GM18498 (cell line): ENCODE data around the gene PARN.
"Not testable (repeated sequence)": the region's sequence is repeated elsewhere in the genome, so short reads cannot be mapped to it uniquely, and the experiment has no call there.

Source experiments
- ATAC-seq: cut with Tn5 transposase; IDR thresholded peaks from one replicate; pipeline ENCODE4 v1.9.1; 2021; ENCODE audit warnings: mild to moderate bottlenecking, moderate library complexity; ENCODE audit not compliant: unreplicated experiment

The PARN gene

DNA sequence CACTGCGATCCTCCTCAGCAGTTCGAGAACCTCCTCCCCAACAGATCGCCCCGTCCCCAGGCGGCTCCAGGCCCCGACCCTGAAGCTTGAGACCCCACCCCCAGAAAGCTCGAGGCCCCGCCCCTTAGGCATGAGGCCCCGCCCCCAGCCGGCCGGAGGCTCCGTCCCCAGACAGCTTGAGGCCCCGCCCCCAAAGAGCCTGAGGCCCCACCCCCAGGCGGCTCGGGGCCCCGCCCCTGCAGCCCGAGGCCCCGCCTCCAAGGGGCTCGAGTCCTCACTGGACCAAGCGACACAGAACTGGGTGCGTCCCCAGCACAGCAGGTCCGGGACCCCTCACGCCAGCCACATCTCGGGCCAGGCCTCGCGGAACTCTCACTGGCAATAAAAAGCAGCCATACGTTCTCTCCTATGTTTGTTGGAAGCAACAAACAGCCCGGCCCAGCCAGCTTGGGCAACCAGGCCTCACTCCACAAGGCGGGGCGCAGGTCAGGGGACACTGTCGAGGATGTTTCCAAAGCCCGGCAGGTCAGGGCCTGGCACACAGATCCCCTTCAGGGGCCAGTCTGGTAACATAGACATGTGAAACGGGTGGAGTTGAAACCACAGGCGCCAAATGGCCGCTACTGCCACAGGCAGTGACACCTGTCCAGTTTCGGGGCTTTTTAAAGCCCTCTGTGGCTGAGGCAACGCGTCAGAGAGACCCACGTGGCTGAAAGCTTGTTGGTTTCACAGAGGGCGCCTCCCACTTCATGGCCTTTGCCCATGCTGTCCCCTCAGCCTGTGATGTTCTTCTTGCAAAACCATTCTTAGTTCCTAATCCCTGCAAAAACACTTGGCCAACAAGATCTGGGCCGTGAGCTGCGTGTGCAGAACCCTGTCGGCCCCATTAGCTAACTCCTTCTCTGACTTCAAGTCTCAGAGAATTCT, 224.2 kb downstream of the PARN start:
- ATAC-seq: peak; percentile 97

DNA sequence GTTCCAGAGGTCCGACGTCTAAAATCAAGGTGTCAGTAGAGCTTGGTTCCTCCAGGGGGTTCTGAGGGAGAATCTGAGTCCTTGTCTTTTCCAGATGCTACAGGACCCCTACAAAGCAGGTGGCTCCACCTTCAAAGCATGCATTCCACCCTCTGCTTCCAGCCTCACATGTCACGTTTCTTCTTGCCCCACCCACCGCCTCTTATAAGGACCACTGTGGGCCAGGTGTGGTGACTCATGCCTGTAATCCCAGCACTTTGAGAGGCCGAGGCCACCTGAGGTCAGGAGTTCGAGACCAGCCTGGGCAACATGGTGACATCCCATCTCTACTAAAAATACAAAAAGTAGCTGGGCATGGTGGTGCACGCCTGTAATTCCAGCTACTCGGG, 227.1 kb downstream of the PARN start:
- not testable (repeated sequence) for ATAC-seq

DNA sequence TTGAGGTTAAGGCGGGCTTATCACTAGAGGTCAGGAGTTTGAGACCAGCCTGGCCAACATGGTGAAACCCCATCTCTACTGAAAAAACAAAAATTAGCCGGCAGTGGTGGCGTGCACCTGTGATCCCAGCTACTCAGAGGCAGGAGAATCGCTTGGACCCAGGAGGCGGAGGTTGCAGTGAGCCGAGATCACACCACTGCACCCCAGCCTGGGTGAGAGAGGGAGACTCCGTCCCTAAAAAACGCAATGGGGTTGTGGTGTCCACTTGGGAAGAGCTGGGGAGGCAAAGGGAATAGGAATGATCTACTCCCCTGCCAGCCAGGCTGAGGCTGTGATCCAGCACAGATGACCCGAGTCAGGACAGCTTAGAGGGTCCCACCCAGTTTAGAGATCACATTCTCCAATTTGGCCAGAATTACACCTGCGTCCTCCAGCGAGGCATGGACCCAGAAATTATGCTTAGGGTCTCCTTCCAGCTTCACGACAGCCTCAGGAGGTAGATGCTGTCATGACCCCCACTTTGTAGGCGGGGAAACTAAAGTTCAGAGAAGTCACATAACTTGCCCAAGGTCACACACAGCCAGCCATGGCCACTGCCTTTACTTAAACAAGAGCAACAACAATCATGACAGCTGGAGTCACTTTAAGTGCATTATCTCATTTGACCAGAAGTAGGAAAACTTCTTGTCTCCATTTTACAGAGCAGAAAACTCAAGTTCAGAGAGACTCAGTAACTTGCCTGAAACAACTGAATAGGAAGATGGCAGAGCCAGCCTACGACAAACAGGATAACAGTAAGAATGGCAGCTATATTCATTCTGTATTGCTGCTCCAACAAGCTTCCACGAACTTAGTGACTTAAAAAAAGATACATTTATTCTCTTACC, 227.7 kb downstream of the PARN start:
- not testable (repeated sequence) for ATAC-seq

DNA sequence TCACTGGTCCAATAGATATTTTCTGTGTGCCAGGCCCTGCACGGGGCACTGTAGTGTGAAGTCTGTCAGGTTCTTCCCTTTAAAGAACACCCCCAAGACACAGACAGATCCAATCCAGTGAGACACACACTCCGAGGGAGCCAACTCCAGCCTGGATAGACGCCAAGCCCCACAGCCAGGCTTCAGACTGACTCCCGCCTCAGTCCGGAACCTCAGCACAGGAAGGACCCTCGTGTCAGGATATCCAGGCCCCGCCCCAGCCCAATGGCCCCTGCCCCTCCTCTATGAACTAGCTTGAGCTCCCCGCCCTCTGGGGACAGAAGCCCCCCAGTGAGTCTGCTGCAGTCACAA, 228.4 kb downstream of the PARN start:
- not testable (repeated sequence) for ATAC-seq

DNA sequence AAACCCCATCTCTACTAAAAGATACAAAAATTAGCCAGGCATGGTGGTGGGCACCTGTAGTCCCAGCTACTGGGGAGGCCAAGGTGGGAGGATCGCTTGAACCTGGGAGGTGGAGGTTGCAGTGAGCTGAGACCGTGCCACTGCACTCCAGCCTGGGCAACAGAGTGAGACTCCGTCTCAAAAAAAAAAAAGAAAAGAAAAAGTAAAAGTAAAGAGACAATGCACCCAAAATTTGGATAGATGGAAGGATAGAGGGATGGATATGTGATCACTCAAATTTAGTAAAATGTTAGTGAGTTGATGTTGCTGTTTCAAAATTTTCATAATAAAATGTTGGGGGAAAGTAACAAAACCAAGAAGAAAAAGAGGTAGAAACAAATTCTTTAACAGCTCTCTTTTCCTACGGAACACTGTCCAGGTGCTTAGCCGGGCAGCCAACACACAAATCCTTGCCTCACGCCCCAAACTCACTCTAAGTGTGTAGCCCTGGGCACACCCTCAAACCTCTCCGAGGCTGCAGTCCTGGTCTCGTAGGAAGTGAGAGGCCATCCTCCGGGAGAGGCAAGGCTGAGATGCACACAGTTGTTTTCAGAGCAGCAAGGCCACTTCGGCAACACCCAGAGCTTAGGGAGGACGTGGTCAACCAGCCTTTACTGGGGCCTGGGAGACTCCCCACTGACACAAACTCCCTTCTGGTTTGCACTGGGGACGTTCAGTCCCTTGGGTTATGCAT, 228.9 kb downstream of the PARN start:
- ATAC-seq: not testable (repeated sequence)

DNA sequence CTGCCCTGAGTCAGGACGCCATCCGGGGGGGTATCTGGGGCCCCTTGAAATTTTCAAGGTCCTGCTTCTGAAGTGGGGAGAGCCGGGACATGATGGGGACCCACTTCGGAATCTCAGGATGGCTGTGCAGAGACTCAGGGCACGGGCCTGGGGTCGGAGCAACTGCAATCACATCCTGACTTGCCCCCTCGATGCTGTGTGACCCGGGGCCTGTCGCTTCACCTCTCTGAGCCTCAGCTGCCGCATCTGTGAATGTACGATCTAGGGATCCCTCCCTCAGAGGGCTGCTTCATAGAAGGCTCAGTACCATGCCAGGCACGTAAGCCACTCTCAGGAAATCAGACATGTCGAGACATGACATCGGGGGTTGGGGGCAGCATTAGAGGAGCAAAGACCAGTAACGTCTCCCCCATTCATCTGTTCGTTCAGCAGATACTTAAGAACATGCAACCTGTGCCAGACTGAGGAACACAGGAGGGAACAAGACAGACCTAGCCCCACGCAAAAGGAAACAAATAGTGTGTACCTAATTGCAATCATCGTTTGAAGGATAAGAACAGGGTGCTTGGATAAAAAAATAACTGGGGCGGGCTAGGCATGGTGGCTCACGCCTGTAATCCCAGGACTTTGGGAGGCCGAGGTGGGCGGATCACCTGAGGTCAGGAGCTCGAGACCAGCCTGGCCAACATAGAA, 229.6 kb downstream of the PARN start:
- ATAC-seq: no peak

DNA sequence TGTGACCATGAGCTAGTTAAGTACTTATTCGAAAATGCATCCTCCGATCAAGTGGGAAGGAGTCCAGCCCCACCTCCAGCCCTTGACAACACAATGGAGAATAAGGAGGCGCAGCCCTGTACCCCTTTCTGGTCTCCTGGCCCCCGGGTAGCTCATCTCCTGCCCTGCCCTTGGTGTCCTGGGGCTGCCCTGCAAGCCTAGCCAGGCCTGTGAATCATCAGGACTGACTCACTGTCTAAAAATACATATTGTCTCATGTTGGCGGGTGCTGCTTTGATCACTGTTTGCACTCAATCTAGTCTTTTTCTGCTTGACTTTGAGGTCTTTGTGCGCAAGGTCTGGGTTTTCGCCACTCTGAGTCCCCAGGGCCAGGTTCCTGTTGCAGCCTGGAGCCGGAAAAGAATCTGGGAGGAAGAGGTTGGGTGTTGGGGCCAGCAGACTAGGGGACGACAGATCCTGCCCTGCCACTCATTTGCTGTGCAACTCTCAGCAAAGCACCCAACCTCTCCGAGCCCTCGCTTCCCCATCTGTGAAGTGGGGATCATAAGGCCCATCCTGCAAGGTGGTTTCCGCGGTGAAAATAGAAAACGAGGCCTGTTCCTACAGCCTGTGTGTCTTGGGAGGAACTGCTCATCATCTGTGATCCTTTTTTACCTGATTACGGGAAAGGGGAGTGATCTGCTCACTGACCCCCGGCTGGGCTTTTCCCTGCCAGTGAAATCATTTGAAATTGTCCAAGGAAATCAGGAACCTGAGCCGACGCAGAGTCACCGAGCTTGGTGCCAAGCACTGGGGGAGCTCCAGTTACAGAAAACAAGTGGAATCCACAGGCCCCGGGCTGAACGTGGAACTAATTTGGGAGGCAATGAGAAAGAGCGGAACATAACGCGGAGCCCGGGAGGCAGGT, 230.4 kb downstream of the PARN start:
- ATAC-seq: peak; percentile 75

DNA sequence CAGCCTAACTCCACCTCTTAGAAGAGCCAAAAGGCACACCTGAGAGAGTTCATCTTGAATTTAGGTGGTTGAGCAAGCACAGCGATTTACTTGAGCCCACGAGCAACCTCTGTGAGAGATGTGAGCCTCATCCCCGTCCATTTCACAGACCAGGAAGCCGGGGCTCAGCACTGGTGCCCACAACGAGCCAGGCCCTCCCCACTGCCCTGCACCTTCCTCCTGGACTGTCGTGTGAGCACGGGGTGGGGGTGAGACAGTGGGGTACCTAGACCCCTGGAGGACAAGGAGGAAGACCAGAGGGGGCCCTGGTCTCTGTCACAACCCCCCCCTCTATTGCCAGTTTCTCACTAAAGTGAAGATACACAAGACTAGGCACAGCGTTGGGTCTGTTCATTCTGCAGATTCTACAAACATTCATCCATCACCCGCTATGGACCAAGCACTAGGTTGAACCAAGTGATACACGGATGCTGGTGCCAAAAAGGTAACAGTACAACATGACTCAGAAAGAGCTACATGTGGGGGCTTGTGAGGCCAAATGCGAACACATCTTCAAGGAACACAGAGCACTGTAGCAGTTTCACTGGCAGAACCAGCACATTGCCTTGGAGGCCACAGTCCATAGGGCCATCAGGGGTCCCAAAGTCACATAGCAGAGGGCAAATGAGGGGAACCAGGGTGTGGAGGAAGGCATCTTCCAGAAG, 231.9 kb downstream of the PARN start:
- ATAC-seq: no peak

DNA sequence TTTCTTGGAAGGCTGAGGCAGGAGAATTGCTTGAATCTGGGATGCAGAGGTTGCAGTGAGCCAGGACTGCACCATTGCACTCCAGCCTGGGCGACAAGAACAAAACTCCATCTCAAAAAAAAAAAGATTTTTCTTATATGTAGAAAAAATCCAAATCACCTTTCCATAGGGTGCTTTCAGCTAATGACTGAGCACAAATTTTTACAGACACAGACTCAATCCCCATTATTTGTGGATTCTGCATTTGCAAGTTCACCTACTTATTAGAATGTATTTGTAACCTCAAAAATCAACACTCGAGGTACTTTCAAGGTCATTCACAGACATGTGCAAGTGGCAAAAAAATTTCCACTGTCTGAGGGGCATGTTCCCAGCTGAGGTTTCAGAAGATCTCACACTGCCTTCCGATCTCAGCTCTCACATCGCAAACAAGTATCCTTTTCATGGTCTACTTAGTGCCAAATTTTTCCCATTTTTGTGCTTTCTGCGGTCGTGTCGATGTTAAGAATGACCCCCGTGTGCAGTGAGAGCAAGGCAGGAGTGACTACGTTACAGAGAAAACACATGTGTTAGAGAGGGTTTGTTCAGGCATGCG, 234.3 kb downstream of the PARN start:
- not testable (repeated sequence) for ATAC-seq

DNA sequence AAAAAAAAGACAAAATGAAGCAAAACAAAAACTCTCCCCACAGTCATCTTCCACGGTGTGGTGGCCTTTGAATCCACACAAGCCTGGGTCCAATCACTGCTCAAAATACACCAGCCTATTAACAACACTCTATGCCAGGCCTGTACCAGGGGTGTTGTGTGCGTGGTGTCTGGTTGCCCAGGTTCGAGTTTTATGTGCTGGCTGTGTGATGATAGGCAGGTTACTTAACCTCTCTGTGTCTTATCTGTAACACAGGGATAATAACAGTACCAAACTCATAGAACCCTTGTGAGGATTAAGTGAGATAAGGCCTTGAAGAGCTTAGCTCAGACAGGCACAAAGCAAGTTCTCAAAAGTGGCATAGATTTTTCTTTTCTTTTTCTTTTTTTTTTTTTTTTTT, 235.2 kb downstream of the PARN start:
- ATAC-seq: no peak

DNA sequence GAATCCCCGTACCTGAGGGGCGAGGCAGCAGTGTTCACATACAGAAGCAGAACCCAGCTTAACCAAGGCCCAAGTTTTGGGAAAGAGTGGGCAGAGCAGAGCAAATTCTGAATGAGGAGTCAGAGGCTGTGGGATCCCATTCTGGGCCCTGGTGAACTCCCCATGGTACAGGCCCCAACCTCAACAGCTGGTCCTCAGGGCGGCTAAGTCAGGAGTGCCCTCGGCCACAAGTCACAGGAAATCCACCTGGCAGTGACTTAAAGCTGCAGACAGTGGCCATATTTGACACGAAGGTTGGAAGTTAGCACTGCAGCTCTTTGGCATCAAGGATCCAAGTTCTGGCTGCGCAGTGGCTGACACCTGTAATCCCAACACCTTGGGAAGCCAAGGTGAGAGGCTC, 237.1 kb downstream of the PARN start:
- ATAC-seq: no peak

DNA sequence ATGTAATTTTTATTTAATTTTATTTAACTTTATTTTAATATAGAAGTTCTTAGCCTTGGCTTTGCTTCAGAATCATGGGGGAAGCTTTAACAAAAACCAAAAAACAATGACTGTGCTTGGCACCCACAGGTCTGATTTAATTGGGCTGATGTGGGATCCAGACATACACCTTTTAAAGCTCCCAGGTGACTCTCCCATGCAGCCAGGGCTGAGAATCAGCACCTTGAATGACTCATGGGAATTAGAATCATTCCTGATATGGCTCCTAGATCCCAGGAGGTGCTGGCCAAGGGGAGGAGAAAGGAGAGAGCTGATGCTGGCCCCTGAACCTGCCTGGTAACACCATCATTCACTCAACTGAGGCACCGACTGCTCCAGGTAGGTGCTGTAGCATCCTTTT, 240.7 kb downstream of the PARN start:
- no peak for ATAC-seq

DNA sequence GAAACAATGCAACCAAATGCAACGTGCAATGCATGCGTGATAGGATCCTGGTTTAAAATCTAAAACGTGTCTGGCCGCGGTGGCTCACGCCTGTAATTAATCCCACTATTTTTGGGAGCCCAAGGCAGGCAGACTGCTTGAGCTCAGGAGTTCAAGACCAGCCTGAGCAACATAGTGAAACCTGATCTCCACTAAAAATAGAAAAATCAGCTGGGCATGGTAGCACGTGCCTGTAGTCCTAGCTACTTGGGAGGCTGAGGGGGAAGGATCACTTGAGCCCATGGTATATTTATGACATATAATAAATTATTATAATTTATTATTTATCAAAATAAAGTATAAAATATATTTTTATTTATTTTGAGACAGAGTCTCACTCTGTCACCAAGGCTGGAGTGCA, 241.8 kb downstream of the PARN start:
- no peak for ATAC-seq

DNA sequence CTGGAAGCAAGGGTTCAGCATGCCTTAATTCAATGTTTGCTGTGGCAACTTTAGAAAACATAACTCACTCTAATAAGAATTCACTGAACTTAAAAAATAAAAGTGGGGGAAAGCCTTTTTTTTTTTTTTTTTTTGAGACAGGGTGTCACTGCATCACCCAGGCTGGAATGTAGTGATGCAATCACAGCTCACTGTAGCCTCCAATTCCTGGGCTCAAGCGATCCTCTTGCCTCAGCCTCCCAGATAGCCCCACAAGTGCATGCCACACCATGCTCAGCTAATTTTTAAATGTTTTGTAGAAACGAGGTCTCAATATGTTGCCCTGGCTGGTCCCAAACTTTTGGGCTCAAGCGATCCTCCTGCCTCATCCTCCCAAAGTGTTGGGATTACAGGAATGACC, 243.9 kb downstream of the PARN start:
- no peak for ATAC-seq
